ENCODE measurements around the gene ANKRD33B. TPM values are rescaled to one million over a fixed set of nuclear protein-coding genes. Genes with fewer than 3 reads are reported as not detected.

ANKRD33B gene
- total RNA-seq, 4 donors from 2014 or later, result 21.3 to 34.9 (median 30.5) TPM

- no peak overlapping the region for H3K4me3 ChIP-seq
- peaks cover 0 to 53% (median 8%) of the 10 kb centered on the region in 4 donors for H3K4me1 ChIP-seq
- no peaks in the 10 kb centered on the region for H3K27me3 ChIP-seq
- TF ChIP-seq, protein P1, sequence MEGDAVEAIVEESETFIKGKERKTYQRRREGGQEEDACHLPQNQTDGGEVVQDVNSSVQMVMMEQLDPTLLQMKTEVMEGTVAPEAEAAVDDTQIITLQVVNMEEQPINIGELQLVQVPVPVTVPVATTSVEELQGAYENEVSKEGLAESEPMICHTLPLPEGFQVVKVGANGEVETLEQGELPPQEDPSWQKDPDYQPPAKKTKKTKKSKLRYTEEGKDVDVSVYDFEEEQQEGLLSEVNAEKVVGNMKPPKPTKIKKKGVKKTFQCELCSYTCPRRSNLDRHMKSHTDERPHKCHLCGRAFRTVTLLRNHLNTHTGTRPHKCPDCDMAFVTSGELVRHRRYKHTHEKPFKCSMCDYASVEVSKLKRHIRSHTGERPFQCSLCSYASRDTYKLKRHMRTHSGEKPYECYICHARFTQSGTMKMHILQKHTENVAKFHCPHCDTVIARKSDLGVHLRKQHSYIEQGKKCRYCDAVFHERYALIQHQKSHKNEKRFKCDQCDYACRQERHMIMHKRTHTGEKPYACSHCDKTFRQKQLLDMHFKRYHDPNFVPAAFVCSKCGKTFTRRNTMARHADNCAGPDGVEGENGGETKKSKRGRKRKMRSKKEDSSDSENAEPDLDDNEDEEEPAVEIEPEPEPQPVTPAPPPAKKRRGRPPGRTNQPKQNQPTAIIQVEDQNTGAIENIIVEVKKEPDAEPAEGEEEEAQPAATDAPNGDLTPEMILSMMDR (IDR thresholded peaks at IDR 0.05), result peak in 4 of 5 experiments; percentile 36 to 81 (median 68)
- no peak for TF ChIP-seq POLR2A (IDR thresholded peaks at IDR 0.05)
- DNase-seq (ENCODE audit: low spot score in 2 of 2), result peak in 1 of 2 donors; percentile 65
- 49% methylated on average over 6 of the region's 6 CpGs for WGBS, 2 donors
- no peaks in the 10 kb centered on the region for H3K36me3 ChIP-seq
- no peaks in the 10 kb centered on the region for H3K9me3 ChIP-seq
- H3K27ac ChIP-seq, result peak overlapping the region in 2 of 4 donors; percentile 73 to 76
Measured at GRCh38 chr5:10701567-10702039, 137.7 kb downstream of the ANKRD33B start.

- Histone ChIP-seq H3K9me3 (no peaks in the 10 kb centered on the region), H3K4me1 (peaks cover 0 to 53% (median 8%) of the 10 kb centered on the region in 4 donors), H3K27me3 (no peaks in the 10 kb centered on the region), H3K36me3 (no peaks in the 10 kb centered on the region), H3K4me3 (no peak overlapping the region), H3K27ac (peak overlapping the region in 2 of 4 donors; percentile 73 to 76)
- WGBS, 2 donors, result 34 to 65% methylated on average over 9 of the region's 9 CpGs
- DNase-seq (ENCODE audit: low spot score in 2 of 2), result no peak
- peak in 1 of 2 donors; percentile 71 for TF ChIP-seq EP300 (IDR thresholded peaks at IDR 0.05)
- TF ChIP-seq, protein P1 (IDR thresholded peaks at IDR 0.05), result no peak
Measured at GRCh38 chr5:10702040-10702629, 138.3 kb downstream of the ANKRD33B start.

DNA sequence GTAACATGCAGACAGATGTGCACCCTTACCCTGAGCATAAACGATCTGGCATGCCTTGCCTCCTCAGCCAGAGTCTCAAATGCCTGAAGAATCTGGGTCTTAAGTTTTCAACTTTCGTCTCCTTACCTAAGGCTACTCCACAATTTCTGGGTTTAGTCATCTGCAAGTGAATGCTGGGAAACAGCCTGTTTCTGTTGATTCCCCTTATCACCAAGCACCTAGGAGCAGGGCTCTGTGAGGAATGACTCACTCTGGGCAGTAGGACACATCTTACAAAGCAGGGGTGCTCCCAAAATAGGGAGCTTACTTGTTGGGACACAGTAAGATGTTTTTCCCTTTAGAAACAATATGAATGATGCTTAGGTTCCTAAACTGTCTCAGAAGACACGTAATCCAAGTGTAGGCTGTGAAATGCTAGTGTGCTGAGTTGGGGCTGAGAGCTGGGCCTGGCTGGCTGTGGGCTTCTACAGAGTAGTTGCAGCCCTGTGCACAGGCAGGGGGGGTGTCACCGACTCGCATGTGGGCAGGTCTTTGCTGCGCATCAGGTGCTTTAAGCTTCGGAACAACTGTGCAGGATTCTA, 139.1 kb downstream of the ANKRD33B start:
- Histone ChIP-seq H3K36me3 (no peaks in the 10 kb centered on the region), H3K27ac (peak overlapping the region in 2 of 4 donors; percentile 73 to 76), H3K9me3 (no peaks in the 10 kb centered on the region), H3K27me3 (no peaks in the 10 kb centered on the region), H3K4me1 (peaks cover 0 to 53% (median 8%) of the 10 kb centered on the region in 4 donors), H3K4me3 (no peak overlapping the region)
- no peak for TF ChIP-seq POLR2A (IDR thresholded peaks at IDR 0.05)
- no peak for TF ChIP-seq EP300 (IDR thresholded peaks at IDR 0.05)
- TF ChIP-seq, protein P1 (IDR thresholded peaks at IDR 0.05), result no peak
- no peak for DNase-seq (ENCODE audit: low spot score in 2 of 2)
- WGBS, 2 donors, result 83% methylated on average over 7 of the region's 7 CpGs

GRCh38 chr5:10703676-10704075, 139.8 kb downstream of the ANKRD33B start:
- WGBS, 2 donors, result 86 to 96% methylated on average over 4 to 5 of the region's 5 CpGs
- H3K36me3 ChIP-seq, result no peaks in the 10 kb centered on the region
- no peak for DNase-seq (ENCODE audit: low spot score in 2 of 2)
- H3K27ac ChIP-seq, result peak overlapping the region in 2 of 4 donors; percentile 73 to 76
- H3K9me3 ChIP-seq, result no peaks in the 10 kb centered on the region
- peaks cover 0 to 53% (median 8%) of the 10 kb centered on the region in 4 donors for H3K4me1 ChIP-seq
- no peak overlapping the region for H3K4me3 ChIP-seq
- TF ChIP-seq EP300 (IDR thresholded peaks at IDR 0.05), result no peak
- TF ChIP-seq, protein P1 (IDR thresholded peaks at IDR 0.05), result no peak
- no peak for TF ChIP-seq POLR2A (IDR thresholded peaks at IDR 0.05)
- H3K27me3 ChIP-seq, result no peaks in the 10 kb centered on the region

DNA sequence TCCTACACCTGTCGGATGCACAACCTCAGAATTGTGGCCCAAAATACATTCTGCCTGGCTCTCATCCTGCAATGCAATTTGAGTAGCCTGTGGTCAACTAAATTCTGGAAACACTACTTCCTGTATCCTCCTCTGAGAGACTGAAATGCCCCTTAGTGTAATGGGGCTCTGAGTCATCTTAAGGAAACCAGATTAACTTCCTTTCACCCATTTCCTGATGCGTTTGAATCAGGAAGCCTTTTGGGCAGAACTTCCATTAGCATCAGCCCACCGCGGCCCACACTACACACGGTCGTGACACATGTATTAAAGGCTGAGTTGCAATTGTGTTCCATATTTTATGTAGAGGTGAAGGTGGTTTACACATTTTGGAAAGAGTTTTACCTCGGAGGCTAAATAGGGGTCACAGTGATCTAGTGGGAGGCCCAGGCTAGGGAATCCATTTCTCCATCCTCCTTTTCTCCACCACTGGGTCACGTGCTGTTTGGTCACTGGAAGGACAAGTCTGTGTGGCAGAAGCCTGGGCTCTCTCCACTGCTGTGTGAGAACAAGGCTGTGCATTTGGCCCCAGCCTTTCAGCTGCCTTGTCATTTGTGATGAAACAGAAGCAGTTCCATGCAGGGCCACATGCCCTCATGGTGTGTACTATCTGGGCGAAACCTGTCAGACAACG, 141.2 kb downstream of the ANKRD33B start:
- Histone ChIP-seq H3K4me1 (peaks cover 0 to 51% (median 8%) of the 10 kb centered on the region in 4 donors), H3K4me3 (no peak overlapping the region), H3K27me3 (no peaks in the 10 kb centered on the region), H3K27ac (peak overlapping the region in 2 of 4 donors; percentile 17 to 73), H3K36me3 (no peaks in the 10 kb centered on the region), H3K9me3 (no peaks in the 10 kb centered on the region)
- DNase-seq (ENCODE audit: low spot score in 2 of 2), result no peak
- peak in 1 of 2 donors; percentile 33 for TF ChIP-seq EP300 (IDR thresholded peaks at IDR 0.05)
- TF ChIP-seq POLR2A (IDR thresholded peaks at IDR 0.05), result no peak
- WGBS, 2 donors, result 68 to 76% methylated on average over 10 of the region's 10 CpGs

Measured in tibial nerve (tissue), 4 donors.